Calu3 (cell line): Measurements from ENCODE around the gene JPH4. TPM values are rescaled to one million over a fixed set of nuclear protein-coding genes. Genes with fewer than 3 reads are reported as not detected.

Source experiments
- BruUV-seq: library from RNA; stranded (reverse); fragments of 400-500 nt; replicated peaks from 2 replicates; lab custom pipeline; 2021; lab: Mats Ljungman, UMichigan
- CTCF ChIA-PET: fragments of 300-600 bp; sonication (Branson Sonifier 250); formaldehyde crosslinking; loops from one replicate; lab custom pipeline; 2022; ENCODE audit warnings: antibody characterized with exemption; lab: Charles Lee
- DNase-seq: peaks from one replicate; pipeline ENCODE4 v3.0.0; 2022
- H3K27ac Mint-ChIP-seq: one replicate; pipeline ENCODE4 v1.8.0; 2022; ENCODE audit warnings: mixed read lengths; ENCODE audit not compliant: unreplicated experiment
- H3K27me3 Mint-ChIP-seq: one replicate; pipeline ENCODE4 v1.8.0; 2022; ENCODE audit warnings: mixed read lengths; ENCODE audit not compliant: unreplicated experiment
- H3K36me3 Mint-ChIP-seq: one replicate; pipeline ENCODE4 v1.8.0; 2022; ENCODE audit warnings: mild to moderate bottlenecking, moderate library complexity, mixed read lengths; ENCODE audit not compliant: insufficient read depth, unreplicated experiment
- H3K4me1 Mint-ChIP-seq: one replicate; pipeline ENCODE4 v1.8.0; 2022; ENCODE audit warnings: mild to moderate bottlenecking, low read depth, mixed read lengths; ENCODE audit not compliant: unreplicated experiment
- H3K4me3 Mint-ChIP-seq: one replicate; pipeline ENCODE4 v1.8.0; 2022; ENCODE audit warnings: mild to moderate bottlenecking, low read depth, moderate library complexity, mixed read lengths; ENCODE audit not compliant: unreplicated experiment
- H3K9me3 Mint-ChIP-seq: one replicate; pipeline ENCODE4 v1.8.0; 2022; ENCODE audit warnings: low read depth, mixed read lengths; ENCODE audit not compliant: unreplicated experiment
- intact Hi-C: fragments of 100-400 bp; cut with micrococcal nuclease; formaldehyde crosslinking; loops from one replicate; pipeline ENCODE4 v1.10.0; 2022; ENCODE audit not compliant: unreplicated experiment
- total RNA-seq: library from RNA; stranded (reverse); gene quantifications from 2 replicates; pipeline ENCODE4 v1.2.3, GENCODE V29; 2022
- TF ChIP-seq, protein P1 (sequence below): fragments of 200-600 bp; IDR thresholded peaks from one replicate; pipeline ENCODE4 v1.8.0; 2022; ENCODE audit warnings: antibody characterized with exemption; ENCODE audit not compliant: unreplicated experiment

The JPH4 gene
- total RNA-seq, 1 experiment from 2014 or later: not detected

DNA sequence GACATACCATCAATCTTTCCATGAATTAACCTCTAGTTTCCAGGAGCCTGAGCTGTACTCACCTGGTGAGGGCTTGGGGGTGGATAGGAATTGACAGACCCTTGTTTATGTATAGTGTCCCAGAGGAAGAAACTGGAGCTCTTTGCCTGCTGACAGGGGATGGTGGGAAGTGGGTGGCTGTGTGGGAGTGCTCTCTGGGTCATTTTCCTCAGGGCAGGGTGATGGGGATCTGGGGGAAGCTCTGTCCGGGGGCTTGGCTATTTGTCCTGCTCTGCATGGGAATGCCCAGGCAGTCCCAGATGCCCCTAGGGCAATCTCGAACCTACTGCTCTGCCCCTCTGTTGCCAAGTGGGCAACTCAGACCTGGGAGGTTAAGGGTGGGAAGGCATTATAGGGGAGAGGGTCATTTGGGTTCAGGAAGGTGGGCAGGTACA lies 35.8 kb upstream of the JPH4 start:
- Mint-ChIP-seq H3K9me3 (no peaks in the 10 kb centered on the region), H3K27ac (no peak overlapping the region), H3K4me1 (peaks cover 28% of the 10 kb centered on the region), H3K36me3 (no peaks in the 10 kb centered on the region), H3K27me3 (peaks cover 11% of the 10 kb centered on the region), H3K4me3 (no peak overlapping the region)
- CTCF ChIA-PET: interaction anchor here (0.5 to 2.0 kb wide), 3 partner anchors 18 to 787 kb away, joined by 3 to 6 read pairs (median 3); no protein-coding TSS in a partner anchor
- TF ChIP-seq, protein P1, sequence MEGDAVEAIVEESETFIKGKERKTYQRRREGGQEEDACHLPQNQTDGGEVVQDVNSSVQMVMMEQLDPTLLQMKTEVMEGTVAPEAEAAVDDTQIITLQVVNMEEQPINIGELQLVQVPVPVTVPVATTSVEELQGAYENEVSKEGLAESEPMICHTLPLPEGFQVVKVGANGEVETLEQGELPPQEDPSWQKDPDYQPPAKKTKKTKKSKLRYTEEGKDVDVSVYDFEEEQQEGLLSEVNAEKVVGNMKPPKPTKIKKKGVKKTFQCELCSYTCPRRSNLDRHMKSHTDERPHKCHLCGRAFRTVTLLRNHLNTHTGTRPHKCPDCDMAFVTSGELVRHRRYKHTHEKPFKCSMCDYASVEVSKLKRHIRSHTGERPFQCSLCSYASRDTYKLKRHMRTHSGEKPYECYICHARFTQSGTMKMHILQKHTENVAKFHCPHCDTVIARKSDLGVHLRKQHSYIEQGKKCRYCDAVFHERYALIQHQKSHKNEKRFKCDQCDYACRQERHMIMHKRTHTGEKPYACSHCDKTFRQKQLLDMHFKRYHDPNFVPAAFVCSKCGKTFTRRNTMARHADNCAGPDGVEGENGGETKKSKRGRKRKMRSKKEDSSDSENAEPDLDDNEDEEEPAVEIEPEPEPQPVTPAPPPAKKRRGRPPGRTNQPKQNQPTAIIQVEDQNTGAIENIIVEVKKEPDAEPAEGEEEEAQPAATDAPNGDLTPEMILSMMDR: no peak
- no peak for DNase-seq
- intact Hi-C loops: no loop called here
- no TSS peak for BruUV-seq

DNA sequence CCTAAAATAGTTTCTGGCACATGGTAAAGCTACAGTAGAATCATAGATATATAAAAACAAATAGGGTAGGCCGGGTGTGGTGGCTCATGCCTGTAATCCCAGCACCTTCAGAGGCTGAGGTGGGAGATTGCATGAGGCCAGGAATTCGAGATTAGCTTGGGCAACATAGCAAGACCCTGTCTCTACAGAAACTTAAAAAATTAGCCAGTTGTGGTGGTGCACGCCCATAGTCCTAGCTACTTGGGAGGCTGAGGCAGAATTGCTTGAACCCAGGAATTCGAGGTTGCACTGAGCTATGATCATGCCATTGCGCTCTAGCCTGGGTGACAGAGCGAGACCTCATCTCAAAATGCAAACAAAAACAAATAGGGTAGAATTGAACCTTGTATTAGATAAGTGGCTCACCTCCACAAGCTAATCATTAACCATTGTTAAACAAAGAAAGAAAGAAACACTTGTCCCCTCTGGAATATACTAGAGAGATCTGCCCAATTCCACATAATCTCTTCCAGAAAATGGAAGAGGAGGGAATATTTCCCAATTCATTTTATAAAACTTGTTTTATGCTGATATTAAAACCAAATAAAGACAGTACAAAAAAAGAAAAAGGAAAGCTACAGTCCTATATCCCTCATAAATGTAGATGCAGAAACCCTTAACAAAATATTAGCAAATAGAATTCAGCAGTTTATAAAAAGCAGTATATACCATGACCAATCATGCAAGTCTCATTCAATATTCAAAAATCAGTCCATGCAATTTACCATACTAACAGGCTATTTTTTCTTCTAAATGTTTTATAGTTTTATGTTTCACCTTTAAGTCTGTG lies 34.9 kb upstream of the JPH4 start:
- no TSS peak for BruUV-seq
- H3K36me3 Mint-ChIP-seq: no peaks in the 10 kb centered on the region
- H3K27me3 Mint-ChIP-seq: peaks cover 2% of the 10 kb centered on the region
- H3K27ac Mint-ChIP-seq: no peak overlapping the region
- TF ChIP-seq, protein P1: no peak
- intact Hi-C loops: no loop called here
- H3K4me3 Mint-ChIP-seq: no peak overlapping the region
- H3K9me3 Mint-ChIP-seq: peaks cover 5% of the 10 kb centered on the region
- H3K4me1 Mint-ChIP-seq: peaks cover 37% of the 10 kb centered on the region
- CTCF ChIA-PET: interaction anchor here (0.5 to 2.0 kb wide), 4 partner anchors 19 to 787 kb away, joined by 3 to 6 read pairs (median 4); no protein-coding TSS in a partner anchor
- no peak for DNase-seq

DNA sequence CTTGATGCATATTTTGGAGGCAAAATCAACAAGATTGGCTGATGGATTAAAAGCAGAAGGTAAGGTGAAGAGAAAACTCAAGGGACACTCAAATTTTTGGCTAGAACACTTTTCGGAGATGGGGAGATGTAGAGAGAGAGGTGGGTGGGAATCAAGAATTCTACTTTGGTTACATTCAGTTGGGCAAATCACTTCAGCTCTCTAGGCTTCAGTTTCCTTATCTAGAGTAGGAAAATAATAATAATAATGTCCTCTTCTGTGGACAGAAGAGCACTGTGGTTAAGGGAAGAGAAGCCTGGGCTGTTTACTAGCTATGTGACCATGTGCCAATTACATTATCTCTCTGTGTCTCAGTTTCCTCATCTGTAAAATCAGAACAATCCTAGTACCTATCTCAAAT lies 34.2 kb upstream of the JPH4 start:
- H3K4me1 Mint-ChIP-seq: peaks cover 37% of the 10 kb centered on the region
- intact Hi-C loops: no loop called here
- peaks cover 1% of the 10 kb centered on the region for H3K27me3 Mint-ChIP-seq
- TF ChIP-seq, protein P1: no peak
- no peak for DNase-seq
- CTCF ChIA-PET: interaction anchor here (0.6 to 2.0 kb wide), 2 partner anchors 19 to 217 kb away, joined by 4 to 6 read pairs; no protein-coding TSS in a partner anchor
- H3K4me3 Mint-ChIP-seq: no peak overlapping the region
- no peak overlapping the region for H3K27ac Mint-ChIP-seq
- no peaks in the 10 kb centered on the region for H3K36me3 Mint-ChIP-seq
- BruUV-seq: no TSS peak
- peaks cover 5% of the 10 kb centered on the region for H3K9me3 Mint-ChIP-seq

DNA sequence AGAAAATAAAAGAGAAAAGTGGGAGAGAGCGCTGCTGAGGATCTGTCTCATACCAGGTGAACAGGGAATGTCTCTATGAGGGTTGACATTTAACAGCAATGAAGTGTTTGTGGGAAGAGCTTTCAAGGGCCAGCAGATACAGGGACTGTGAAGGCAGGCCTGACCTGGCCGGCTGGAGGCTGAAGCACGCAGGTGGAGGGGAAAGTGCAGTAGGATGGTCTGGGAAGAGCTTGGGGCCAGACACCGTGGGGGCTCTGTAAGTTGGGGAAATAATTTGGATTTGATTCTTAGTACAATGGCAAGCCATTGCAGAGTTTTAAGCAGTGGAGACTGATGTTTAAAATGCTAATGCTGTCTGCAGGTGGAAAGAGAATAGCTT lies 33.8 kb upstream of the JPH4 start:
- intact Hi-C loops: no loop called here
- Mint-ChIP-seq H3K27me3 (peaks cover 6% of the 10 kb centered on the region), H3K4me1 (peaks cover 37% of the 10 kb centered on the region), H3K4me3 (no peak overlapping the region), H3K27ac (no peak overlapping the region), H3K9me3 (peaks cover 5% of the 10 kb centered on the region), H3K36me3 (no peaks in the 10 kb centered on the region)
- BruUV-seq: no TSS peak
- no peak for DNase-seq
- CTCF ChIA-PET: interaction anchor here (1.8 to 2.0 kb wide), 2 partner anchors 20 kb away, joined by 6 to 7 read pairs; no protein-coding TSS in a partner anchor
- TF ChIP-seq, protein P1: no peak
